ENCODE results near the gene OR9K2. TPM values are rescaled to one million over a fixed set of nuclear protein-coding genes. Genes with fewer than 3 reads are reported as not detected.

OR9K2 gene
- polyA plus RNA-seq, 1 donor from 2014 or later = not detected

DNA sequence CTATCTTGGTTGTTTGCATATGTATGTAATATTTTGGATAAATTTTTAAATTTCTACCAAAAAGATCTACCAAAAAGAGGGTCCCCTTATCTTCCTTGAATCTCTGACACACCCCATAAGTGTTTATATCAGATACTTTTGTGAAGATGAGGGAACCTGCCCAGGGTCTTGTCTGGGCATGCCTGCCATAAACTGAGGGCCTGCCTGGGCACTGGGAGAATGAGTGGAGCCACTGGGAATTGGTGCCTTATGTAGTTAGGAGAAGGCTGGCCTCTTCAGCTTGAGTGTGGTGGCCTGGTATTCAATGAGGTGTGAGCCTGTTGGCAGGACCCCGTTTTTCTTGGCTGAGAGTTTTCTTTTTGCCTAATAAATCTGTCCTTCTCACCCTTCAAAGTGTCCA is 46.5 kb downstream of the OR9K2 start:
- Histone ChIP-seq H3K9me3 (ENCODE audit: low read length) (no peaks in the 10 kb centered on the region), H3F3A (ENCODE audit: insufficient read depth, low read length, poor library complexity, severe bottlenecking) (no peaks in the 10 kb centered on the region), H3K4me3 (ENCODE audit: low read length) (no peak overlapping the region), H2AFZ (ENCODE audit: low read depth, low read length) (no peak overlapping the region), H3K36me3 (ENCODE audit: insufficient read depth, low read length) (no peaks in the 10 kb centered on the region), H4K20me1 (ENCODE audit: insufficient read depth) (no peaks in the 10 kb centered on the region), H3K9me2 (ENCODE audit: insufficient read depth, low read length) (no peaks in the 10 kb centered on the region), H3K9ac (ENCODE audit: low read length) (no peak overlapping the region), H3K27ac (ENCODE audit: low read length) (no peak overlapping the region), H3K79me2 (replicated peaks; ENCODE audit: insufficient read depth, low read length) (no peaks in the 10 kb centered on the region), H3K4me2 (ENCODE audit: low read length) (no peak overlapping the region), H3K27me3 (ENCODE audit: insufficient read depth, low read depth, low read length) (no peaks in the 10 kb centered on the region)
- TF ChIP-seq, protein P1, sequence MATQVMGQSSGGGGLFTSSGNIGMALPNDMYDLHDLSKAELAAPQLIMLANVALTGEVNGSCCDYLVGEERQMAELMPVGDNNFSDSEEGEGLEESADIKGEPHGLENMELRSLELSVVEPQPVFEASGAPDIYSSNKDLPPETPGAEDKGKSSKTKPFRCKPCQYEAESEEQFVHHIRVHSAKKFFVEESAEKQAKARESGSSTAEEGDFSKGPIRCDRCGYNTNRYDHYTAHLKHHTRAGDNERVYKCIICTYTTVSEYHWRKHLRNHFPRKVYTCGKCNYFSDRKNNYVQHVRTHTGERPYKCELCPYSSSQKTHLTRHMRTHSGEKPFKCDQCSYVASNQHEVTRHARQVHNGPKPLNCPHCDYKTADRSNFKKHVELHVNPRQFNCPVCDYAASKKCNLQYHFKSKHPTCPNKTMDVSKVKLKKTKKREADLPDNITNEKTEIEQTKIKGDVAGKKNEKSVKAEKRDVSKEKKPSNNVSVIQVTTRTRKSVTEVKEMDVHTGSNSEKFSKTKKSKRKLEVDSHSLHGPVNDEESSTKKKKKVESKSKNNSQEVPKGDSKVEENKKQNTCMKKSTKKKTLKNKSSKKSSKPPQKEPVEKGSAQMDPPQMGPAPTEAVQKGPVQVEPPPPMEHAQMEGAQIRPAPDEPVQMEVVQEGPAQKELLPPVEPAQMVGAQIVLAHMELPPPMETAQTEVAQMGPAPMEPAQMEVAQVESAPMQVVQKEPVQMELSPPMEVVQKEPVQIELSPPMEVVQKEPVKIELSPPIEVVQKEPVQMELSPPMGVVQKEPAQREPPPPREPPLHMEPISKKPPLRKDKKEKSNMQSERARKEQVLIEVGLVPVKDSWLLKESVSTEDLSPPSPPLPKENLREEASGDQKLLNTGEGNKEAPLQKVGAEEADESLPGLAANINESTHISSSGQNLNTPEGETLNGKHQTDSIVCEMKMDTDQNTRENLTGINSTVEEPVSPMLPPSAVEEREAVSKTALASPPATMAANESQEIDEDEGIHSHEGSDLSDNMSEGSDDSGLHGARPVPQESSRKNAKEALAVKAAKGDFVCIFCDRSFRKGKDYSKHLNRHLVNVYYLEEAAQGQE (IDR thresholded peaks at IDR 0.05; ENCODE audit: borderline replicate concordance) = no peak
- TF ChIP-seq MXI1 (conservative IDR thresholded peaks at IDR 0.05; ENCODE audit: poor library complexity, severe bottlenecking) (no peak), EZH2 (IDR thresholded peaks at IDR 0.05; ENCODE audit: borderline replicate concordance, insufficient read depth, low read length, poor library complexity, severe bottlenecking) (no peak), TAF1 (IDR thresholded peaks at IDR 0.05; ENCODE audit: low read depth) (no peak), POLR2AphosphoS5 (IDR thresholded peaks at IDR 0.05) (no peak), SMC3 (conservative IDR thresholded peaks at IDR 0.05; ENCODE audit: poor library complexity) (no peak), RAD21 (conservative IDR thresholded peaks at IDR 0.05) (no peak), EP300 (conservative IDR thresholded peaks at IDR 0.05; ENCODE audit: poor library complexity, severe bottlenecking) (no peak)
- TF ChIP-seq, protein P2, sequence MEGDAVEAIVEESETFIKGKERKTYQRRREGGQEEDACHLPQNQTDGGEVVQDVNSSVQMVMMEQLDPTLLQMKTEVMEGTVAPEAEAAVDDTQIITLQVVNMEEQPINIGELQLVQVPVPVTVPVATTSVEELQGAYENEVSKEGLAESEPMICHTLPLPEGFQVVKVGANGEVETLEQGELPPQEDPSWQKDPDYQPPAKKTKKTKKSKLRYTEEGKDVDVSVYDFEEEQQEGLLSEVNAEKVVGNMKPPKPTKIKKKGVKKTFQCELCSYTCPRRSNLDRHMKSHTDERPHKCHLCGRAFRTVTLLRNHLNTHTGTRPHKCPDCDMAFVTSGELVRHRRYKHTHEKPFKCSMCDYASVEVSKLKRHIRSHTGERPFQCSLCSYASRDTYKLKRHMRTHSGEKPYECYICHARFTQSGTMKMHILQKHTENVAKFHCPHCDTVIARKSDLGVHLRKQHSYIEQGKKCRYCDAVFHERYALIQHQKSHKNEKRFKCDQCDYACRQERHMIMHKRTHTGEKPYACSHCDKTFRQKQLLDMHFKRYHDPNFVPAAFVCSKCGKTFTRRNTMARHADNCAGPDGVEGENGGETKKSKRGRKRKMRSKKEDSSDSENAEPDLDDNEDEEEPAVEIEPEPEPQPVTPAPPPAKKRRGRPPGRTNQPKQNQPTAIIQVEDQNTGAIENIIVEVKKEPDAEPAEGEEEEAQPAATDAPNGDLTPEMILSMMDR (IDR thresholded peaks at IDR 0.05; ENCODE audit: poor library complexity, severe bottlenecking) = no peak

DNA sequence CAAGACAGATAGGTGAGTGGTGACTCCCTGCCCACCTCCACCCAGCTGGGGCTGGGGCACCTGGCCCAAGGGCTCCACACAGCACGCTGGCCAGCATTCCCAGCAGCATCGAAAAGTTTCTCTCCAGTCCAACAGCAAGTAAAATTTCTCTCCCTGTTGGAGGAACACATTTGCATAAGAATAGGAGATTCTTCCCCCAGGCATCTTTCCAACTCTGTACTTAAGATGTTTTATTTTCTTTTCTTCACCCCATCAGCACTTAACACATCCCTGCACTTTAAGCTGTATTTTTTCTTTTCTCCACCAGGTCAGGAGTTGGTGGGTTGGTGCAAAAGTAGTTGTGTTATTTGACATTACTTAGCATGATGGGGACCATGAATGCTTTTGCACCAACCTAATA is 47.2 kb downstream of the OR9K2 start:
- H3K9ac ChIP-seq (ENCODE audit: low read length) = no peak overlapping the region
- H3K79me2 ChIP-seq (replicated peaks; ENCODE audit: insufficient read depth, low read length) = no peaks in the 10 kb centered on the region
- H3K27ac ChIP-seq (ENCODE audit: low read length) = no peak overlapping the region
- H3K9me3 ChIP-seq (ENCODE audit: low read length) = no peaks in the 10 kb centered on the region
- H3K4me3 ChIP-seq (ENCODE audit: low read length) = no peak overlapping the region
- H3K36me3 ChIP-seq (ENCODE audit: insufficient read depth, low read length) = no peaks in the 10 kb centered on the region
- no peaks in the 10 kb centered on the region for H3F3A ChIP-seq (ENCODE audit: insufficient read depth, low read length, poor library complexity, severe bottlenecking)
- H3K27me3 ChIP-seq (ENCODE audit: insufficient read depth, low read depth, low read length) = no peaks in the 10 kb centered on the region
- H4K20me1 ChIP-seq (ENCODE audit: insufficient read depth) = no peaks in the 10 kb centered on the region
- H3K9me2 ChIP-seq (ENCODE audit: insufficient read depth, low read length) = no peaks in the 10 kb centered on the region
- no peak overlapping the region for H2AFZ ChIP-seq (ENCODE audit: low read depth, low read length)
- H3K4me2 ChIP-seq (ENCODE audit: low read length) = no peak overlapping the region
- TF ChIP-seq SMC3 (conservative IDR thresholded peaks at IDR 0.05; ENCODE audit: poor library complexity) (no peak), EP300 (conservative IDR thresholded peaks at IDR 0.05; ENCODE audit: poor library complexity, severe bottlenecking) (no peak), MXI1 (conservative IDR thresholded peaks at IDR 0.05; ENCODE audit: poor library complexity, severe bottlenecking) (no peak), RAD21 (conservative IDR thresholded peaks at IDR 0.05) (no peak), EZH2 (IDR thresholded peaks at IDR 0.05; ENCODE audit: borderline replicate concordance, insufficient read depth, low read length, poor library complexity, severe bottlenecking) (no peak), POLR2AphosphoS5 (IDR thresholded peaks at IDR 0.05) (no peak), TAF1 (IDR thresholded peaks at IDR 0.05; ENCODE audit: low read depth) (no peak)
- TF ChIP-seq, protein P1 (IDR thresholded peaks at IDR 0.05; ENCODE audit: borderline replicate concordance) = no peak
- TF ChIP-seq, protein P2 (IDR thresholded peaks at IDR 0.05; ENCODE audit: poor library complexity, severe bottlenecking) = no peak

All from neural cell (in vitro differentiated cells).